ENCODE measurements around the gene CCDC77. TPM values are rescaled to one million over a fixed set of nuclear protein-coding genes. Genes with fewer than 3 reads are reported as not detected.

CCDC77 gene
- total RNA-seq, 1 experiment from 2014 or later, result 21.9 TPM

GRCh38 chr12:450438-450837 is 49.0 kb downstream of the CCDC77 start:
- Histone ChIP-seq H4K20me1 (ENCODE audit: control insufficient read depth, insufficient read depth, insufficient read length) (no peaks in the 10 kb centered on the region), H3K79me1 (ENCODE audit: insufficient read depth, low read depth, low read length, poor library complexity, severe bottlenecking) (no peaks in the 10 kb centered on the region), H4K8ac (replicated peaks; ENCODE audit: insufficient read length, low read depth, low read length) (no peak overlapping the region)

More at GRCh38 chr12:450438-450837, 49.0 kb downstream of the CCDC77 start:
- Histone ChIP-seq H3K9me3 (ENCODE audit: control insufficient read depth, low read depth, low read length) (no peaks in the 10 kb centered on the region), H3K56ac (ENCODE audit: insufficient read length, low read depth, low read length) (no peak overlapping the region), H3K9ac (ENCODE audit: extremely low read depth, insufficient read length, low read length) (no peak overlapping the region), H4K91ac (ENCODE audit: insufficient read length, low read depth, low read length) (no peak overlapping the region), H3K27me3 (ENCODE audit: insufficient read depth, low read length) (no peaks in the 10 kb centered on the region), H2AFZ (ENCODE audit: low read length) (no peak overlapping the region), H3K23me2 (ENCODE audit: insufficient read length, low read depth, low read length, poor library complexity, severe bottlenecking) (no peaks in the 10 kb centered on the region), H3T11ph (ENCODE audit: low read length) (no peak overlapping the region), H3K4me2 (ENCODE audit: insufficient read depth, insufficient read length, low read length) (no peak overlapping the region), H3K14ac (ENCODE audit: insufficient read depth, low read length) (no peak overlapping the region), H3K18ac (ENCODE audit: insufficient read length, low read depth, low read length) (no peak overlapping the region), H2BK120ac (ENCODE audit: low read depth, low read length, poor library complexity, severe bottlenecking) (no peak overlapping the region), H3K27ac (ENCODE audit: insufficient read length, low read depth, low read length) (no peak overlapping the region), H2BK15ac (ENCODE audit: low read depth, low read length) (no peak overlapping the region), H3K23ac (ENCODE audit: insufficient read length, low read depth, low read length) (no peak overlapping the region), H2BK12ac (ENCODE audit: insufficient read length, low read depth, low read length) (no peak overlapping the region), H4K5ac (ENCODE audit: insufficient read length, low read depth, low read length) (no peak overlapping the region), H3K79me2 (ENCODE audit: insufficient read depth, low read length) (no peaks in the 10 kb centered on the region), H2BK20ac (ENCODE audit: low read depth, low read length, poor library complexity, severe bottlenecking) (no peak overlapping the region), H3K4ac (ENCODE audit: low read depth, low read length) (no peak overlapping the region), H2AK5ac (ENCODE audit: insufficient read length, low read length) (no peak overlapping the region), H3K4me1 (ENCODE audit: insufficient read depth, low read length) (no peaks in the 10 kb centered on the region), H2BK5ac (ENCODE audit: insufficient read length, low read length) (no peak overlapping the region)
- no peak overlapping the region for H3K27ac Mint-ChIP-seq
- no peak for TF ChIP-seq CTCF (conservative IDR thresholded peaks at IDR 0.05)
- peaks cover 3% of the 10 kb centered on the region for H3K27me3 Mint-ChIP-seq (ENCODE audit: low read depth)
- WGBS (ENCODE audit: extremely low coverage, insufficient read length, low lambda C conversion rate), result no CpG with 5 or more reads among the region's 3 CpGs
- H3K36me3 Mint-ChIP-seq (ENCODE audit: insufficient read depth in 1 of 3, low read depth in 3 of 3), result peaks cover 10 to 28% (median 11%) of the 10 kb centered on the region in 3 experiments
- H3K4me3 Mint-ChIP-seq, result no peak overlapping the region
- H3K4me1 Mint-ChIP-seq, result peaks cover 0 to under 1% of the 10 kb centered on the region in 2 experiments; a peak in 1 of 4 replicates
- DNase-seq, result no peak
- peaks cover 13 to 33% of the 10 kb centered on the region in 2 experiments for H3K9me3 Mint-ChIP-seq

Data from H9 (cell line).